SU-DHL-6 (cell line): ENCODE data around the gene CDH13.

Experiments
- H2AFZ ChIP-seq: fragments of 200-600 bp; sonication (generic); 2 replicates; pipeline ENCODE4 v1.6.1; 2014; ENCODE audit warnings: low read depth, mild to moderate bottlenecking, moderate library complexity, mixed read lengths, antibody characterized with exemption, low read length; ENCODE audit not compliant: severe bottlenecking
- H3F3A ChIP-seq: fragments of 200-600 bp; shearing (Covaris generic); 2 replicates; pipeline ENCODE4 v1.6.0; 2016; ENCODE audit warnings: antibody characterized with exemption, mild to moderate bottlenecking; ENCODE audit not compliant: insufficient read depth
- H3K27ac ChIP-seq: fragments of 200-600 bp; sonication (generic); 2 replicates; pipeline ENCODE4 v1.5.1; 2016; ENCODE audit warnings: low read depth, mild to moderate bottlenecking, low read length, moderate library complexity, mixed read lengths
- H3K27me3 ChIP-seq: fragments of 200-600 bp; sonication (generic), shearing (Covaris generic); 2 replicates; pipeline ENCODE4 v1.6.0; 2014; ENCODE audit warnings: mild to moderate bottlenecking, low read length
- H3K36me3 ChIP-seq: fragments of 200-600 bp; sonication (generic); 2 replicates; pipeline ENCODE4 v1.6.1; 2014; ENCODE audit warnings: mild to moderate bottlenecking, low read length, mixed read lengths
- H3K4me2 ChIP-seq: fragments of 300-600, 200-600 bp; shearing (Covaris generic), sonication (generic); 2 replicates; pipeline ENCODE4 v1.6.0; 2014; ENCODE audit warnings: low read length, low read depth, mild to moderate bottlenecking; ENCODE audit not compliant: poor library complexity, severe bottlenecking
- H3K4me3 ChIP-seq: fragments of 200-600 bp; sonication (generic); 2 replicates; pipeline ENCODE4 v1.5.1; 2014; ENCODE audit warnings: antibody characterized with exemption, low read length, mild to moderate bottlenecking, mixed read lengths; ENCODE audit not compliant: insufficient read depth, poor library complexity, severe bottlenecking
- H3K79me2 ChIP-seq: fragments of 200-600 bp; sonication (generic); 2 replicates; pipeline ENCODE4 v1.6.1; 2014; ENCODE audit warnings: mild to moderate bottlenecking, low read length, moderate library complexity; ENCODE audit not compliant: insufficient read depth
- H3K9ac ChIP-seq: fragments of 200-600 bp; sonication (generic); 2 replicates; pipeline ENCODE4 v1.7.0; 2014; ENCODE audit warnings: mild to moderate bottlenecking, low read length
- H3K9me2 ChIP-seq: fragments of 200-600 bp; sonication (generic); replicated peaks from 2 replicates; pipeline ENCODE4 v1.6.1; 2014; ENCODE audit warnings: low read length; ENCODE audit not compliant: insufficient read depth
- H3K9me3 ChIP-seq: fragments of 200-600 bp; sonication (generic); 2 replicates; pipeline ENCODE4 v1.6.1; 2014; ENCODE audit warnings: low read length, mixed read lengths; ENCODE audit not compliant: insufficient read depth
- H4K20me1 ChIP-seq: fragments of 200-600 bp; sonication (generic); 2 replicates; pipeline ENCODE4 v1.6.1; 2014; ENCODE audit warnings: low read depth, mild to moderate bottlenecking, antibody characterized with exemption, low read length, moderate library complexity, mixed read lengths
- CTCF ChIP-seq: fragments of 200-600 bp; sonication (generic); IDR thresholded peaks from one replicate; pipeline ENCODE4 v1.5.1; 2017; ENCODE audit warnings: antibody characterized with exemption, mild to moderate bottlenecking, low read length, moderate library complexity; ENCODE audit not compliant: insufficient read depth, poor library complexity, severe bottlenecking
- EZH2phosphoT487 ChIP-seq: fragments of 200-600 bp; sonication (generic), shearing (Covaris generic); conservative IDR thresholded peaks from 2 replicates; pipeline ENCODE4 v1.6.1; 2018; ENCODE audit warnings: mild to moderate bottlenecking, antibody characterized with exemption, low read length, moderate library complexity, mixed read lengths

CDH13 gene

GRCh38 chr16:82730901-82731300 lies 104.1 kb downstream of the CDH13 start:
- no peak overlapping the region for H3K4me2 ChIP-seq
- H3K36me3 ChIP-seq = no peaks in the 10 kb centered on the region
- no peak overlapping the region for H3K4me3 ChIP-seq
- no peaks in the 10 kb centered on the region for H3K27me3 ChIP-seq
- H3K9ac ChIP-seq = no peak overlapping the region
- TF ChIP-seq EZH2phosphoT487 (no peak), CTCF (no peak)
- no peaks in the 10 kb centered on the region for H3K9me2 ChIP-seq
- H3F3A ChIP-seq = no peaks in the 10 kb centered on the region
- no peaks in the 10 kb centered on the region for H4K20me1 ChIP-seq
- no peaks in the 10 kb centered on the region for H3K9me3 ChIP-seq
- H3K27ac ChIP-seq = no peak overlapping the region
- no peaks in the 10 kb centered on the region for H3K79me2 ChIP-seq
- H2AFZ ChIP-seq = no peak overlapping the region

GRCh38 chr16:82732461-82732860 lies 105.7 kb downstream of the CDH13 start:
- no peak overlapping the region for H3K27ac ChIP-seq
- no peaks in the 10 kb centered on the region for H3K36me3 ChIP-seq
- H3K9me2 ChIP-seq = no peaks in the 10 kb centered on the region
- H4K20me1 ChIP-seq = no peaks in the 10 kb centered on the region
- no peak overlapping the region for H3K4me3 ChIP-seq
- no peak overlapping the region for H3K4me2 ChIP-seq
- no peaks in the 10 kb centered on the region for H3K27me3 ChIP-seq
- H3F3A ChIP-seq = no peaks in the 10 kb centered on the region
- no peak overlapping the region for H3K9ac ChIP-seq
- TF ChIP-seq EZH2phosphoT487 (no peak), CTCF (no peak)
- no peaks in the 10 kb centered on the region for H3K79me2 ChIP-seq
- no peak overlapping the region for H2AFZ ChIP-seq
- H3K9me3 ChIP-seq = no peaks in the 10 kb centered on the region

DNA sequence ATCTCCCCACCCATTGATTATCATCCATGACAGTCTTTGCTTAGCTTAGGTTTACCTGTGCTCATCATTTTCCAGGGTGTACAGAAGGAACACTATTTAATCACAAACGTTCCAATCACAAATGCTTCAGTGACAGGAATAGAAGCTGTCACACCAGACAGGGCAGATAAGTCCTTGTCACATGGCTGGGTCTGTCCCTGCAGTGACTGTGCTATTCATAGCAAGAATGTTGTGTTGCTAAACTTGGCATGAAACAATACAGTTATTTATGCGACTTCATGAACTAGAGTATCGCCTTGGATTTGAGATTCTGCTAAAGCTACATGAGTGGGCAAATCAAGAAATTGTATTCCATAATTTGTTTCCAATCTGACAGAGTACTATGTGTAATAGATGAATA lies 108.4 kb downstream of the CDH13 start:
- no peaks in the 10 kb centered on the region for H3K9me3 ChIP-seq
- H3K9ac ChIP-seq = no peak overlapping the region
- no peaks in the 10 kb centered on the region for H3K27me3 ChIP-seq
- H3K4me2 ChIP-seq = no peak overlapping the region
- H3K9me2 ChIP-seq = no peaks in the 10 kb centered on the region
- no peak overlapping the region for H2AFZ ChIP-seq
- no peaks in the 10 kb centered on the region for H3F3A ChIP-seq
- H4K20me1 ChIP-seq = no peaks in the 10 kb centered on the region
- H3K79me2 ChIP-seq = no peaks in the 10 kb centered on the region
- H3K27ac ChIP-seq = no peak overlapping the region
- H3K4me3 ChIP-seq = no peak overlapping the region
- no peaks in the 10 kb centered on the region for H3K36me3 ChIP-seq
- TF ChIP-seq CTCF (no peak), EZH2phosphoT487 (no peak)
